Activated T-cell treated with anti-CD3 and anti-CD28 coated beads for 1 hour (primary cell): ENCODE results near the gene ADAP1.
"Not testable (repeated sequence)": the region's sequence is repeated elsewhere in the genome, so short reads cannot be mapped to it uniquely, and the experiment has no call there.

Source experiments
- DNase-seq: peaks from one replicate; pipeline ENCODE4 v3.0.0-alpha.2; 2020; ENCODE audit warnings: low read depth

ADAP1 gene, protein sequence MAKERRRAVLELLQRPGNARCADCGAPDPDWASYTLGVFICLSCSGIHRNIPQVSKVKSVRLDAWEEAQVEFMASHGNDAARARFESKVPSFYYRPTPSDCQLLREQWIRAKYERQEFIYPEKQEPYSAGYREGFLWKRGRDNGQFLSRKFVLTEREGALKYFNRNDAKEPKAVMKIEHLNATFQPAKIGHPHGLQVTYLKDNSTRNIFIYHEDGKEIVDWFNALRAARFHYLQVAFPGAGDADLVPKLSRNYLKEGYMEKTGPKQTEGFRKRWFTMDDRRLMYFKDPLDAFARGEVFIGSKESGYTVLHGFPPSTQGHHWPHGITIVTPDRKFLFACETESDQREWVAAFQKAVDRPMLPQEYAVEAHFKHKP

DNA sequence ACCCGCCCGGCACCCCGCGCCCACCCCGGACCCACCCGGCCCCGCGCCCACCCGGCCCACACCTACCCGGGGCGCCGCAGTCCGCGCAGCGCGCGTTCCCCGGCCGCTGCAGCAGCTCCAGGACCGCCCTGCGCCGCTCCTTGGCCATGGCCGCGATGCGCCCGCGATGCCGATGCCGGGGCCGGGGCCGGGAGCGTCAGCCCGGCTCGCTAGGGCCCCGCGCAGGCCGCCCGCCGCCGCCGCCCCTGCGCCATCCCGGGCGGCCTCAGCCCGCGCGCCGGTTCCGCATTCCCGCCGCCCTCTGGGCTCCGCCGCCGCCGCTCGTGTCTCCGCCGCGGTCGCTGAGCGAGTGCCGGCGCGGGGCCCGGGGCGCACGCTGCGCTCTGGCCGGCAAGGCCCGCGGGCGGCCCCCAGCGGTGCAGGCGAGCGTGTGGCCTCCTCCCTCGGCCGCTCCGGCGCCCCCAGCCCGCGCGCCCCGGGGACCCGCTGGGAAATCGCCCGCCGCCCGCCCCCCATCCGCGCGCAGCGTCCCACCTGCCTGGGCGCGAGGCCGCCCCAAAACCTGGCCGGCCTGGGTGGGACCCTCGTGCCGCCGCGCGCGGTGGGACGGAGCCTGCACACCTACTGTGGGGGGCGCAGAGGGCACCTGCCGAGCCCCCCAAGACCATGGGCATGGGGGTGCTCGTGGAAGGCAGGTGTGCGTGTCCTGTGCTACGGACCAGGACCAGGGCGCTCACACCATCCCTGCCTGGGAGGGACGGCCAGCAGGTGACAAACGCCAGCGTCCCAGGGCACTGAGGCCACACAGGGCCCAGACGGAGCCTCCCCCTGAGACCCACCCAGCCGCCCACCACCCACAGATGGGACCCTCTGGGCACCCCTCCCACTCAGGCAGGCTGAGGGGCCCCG, at the start of gene ADAP1:
TSS of gene ADAP1 (minus strand) at position 351 of the 909 bp plus-strand sequence. CDS start at position 148, 203 bp downstream.
- peak; percentile 42 for DNase-seq

DNA sequence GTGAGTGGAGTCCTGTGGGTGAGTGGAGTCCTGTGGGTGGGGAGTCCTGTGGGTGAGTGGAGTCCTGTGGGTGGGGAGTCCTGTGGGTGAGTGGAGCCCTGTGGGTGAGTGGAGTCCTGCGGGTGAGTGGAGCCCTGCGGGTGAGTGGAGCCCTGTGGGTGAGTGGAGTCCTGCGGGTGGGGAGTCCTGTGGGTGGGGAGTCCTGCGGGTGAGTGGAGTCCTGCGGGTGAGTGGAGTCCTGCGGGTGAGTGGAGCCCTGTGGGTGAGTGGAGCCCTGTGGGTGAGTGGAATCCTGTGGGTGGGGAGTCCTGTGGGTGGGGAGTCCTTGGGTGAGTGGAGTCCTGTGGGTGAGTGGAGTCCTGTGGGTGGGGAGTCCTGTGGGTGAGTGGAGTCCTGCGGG, 48.0 kb upstream of the ADAP1 start:
- DNase-seq = not testable (repeated sequence)

DNA sequence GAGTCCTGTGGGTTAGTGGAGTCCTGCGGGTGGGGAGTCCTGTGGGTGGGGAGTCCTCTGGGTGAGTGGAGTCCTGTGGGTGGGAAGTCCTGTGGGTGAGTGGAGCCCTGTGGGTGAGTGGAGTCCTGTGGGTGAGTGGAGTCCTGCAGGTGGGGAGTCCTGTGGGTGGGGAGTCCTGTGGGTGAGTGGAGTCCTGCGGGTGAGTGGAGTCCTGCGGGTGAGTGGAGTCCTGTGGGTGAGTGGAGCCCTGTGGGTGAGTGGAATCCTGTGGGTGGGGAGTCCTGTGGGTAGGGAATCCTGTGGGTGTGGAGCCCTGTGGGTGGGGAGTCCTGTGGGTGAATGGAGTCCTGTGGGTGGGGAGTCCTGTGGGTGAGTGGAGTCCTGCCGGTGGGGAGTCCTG, 47.5 kb upstream of the ADAP1 start:
- DNase-seq = not testable (repeated sequence)

DNA sequence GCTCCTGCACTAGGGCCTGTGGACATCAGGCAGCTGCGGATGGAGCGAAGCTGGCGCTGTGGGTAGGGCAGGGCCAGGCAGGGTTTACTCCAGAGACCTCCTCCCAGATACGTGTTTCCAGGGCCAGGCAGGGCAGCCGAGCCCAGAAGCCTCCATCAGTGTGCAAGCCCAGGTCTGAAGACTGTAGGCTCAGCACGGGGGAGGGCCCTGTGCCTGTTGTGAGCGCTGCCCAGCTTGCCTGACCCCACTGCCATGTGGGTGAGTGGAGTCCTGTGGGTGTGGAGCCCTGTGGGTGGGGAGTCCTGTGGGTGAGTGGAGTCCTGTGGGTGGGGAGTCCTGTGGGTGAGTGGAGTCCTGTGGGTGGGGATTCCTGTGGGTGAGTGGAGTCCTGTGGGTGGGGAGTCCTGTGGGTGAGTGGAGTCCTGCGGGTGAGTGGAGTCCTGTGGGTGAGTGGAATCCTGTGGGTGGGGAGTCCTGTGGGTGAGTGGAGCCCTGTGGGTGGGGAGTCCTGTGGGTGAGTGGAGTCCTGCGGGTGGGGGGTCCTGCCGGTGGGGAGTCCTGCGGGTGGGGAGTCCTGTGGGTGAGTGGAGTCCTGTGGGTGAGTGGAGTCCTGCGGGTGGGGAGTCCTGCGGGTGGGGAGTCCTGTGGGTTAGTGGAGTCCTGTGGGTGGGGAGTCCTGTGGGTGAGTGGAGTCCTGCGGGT, 46.7 kb upstream of the ADAP1 start:
- DNase-seq = not testable (repeated sequence)

DNA sequence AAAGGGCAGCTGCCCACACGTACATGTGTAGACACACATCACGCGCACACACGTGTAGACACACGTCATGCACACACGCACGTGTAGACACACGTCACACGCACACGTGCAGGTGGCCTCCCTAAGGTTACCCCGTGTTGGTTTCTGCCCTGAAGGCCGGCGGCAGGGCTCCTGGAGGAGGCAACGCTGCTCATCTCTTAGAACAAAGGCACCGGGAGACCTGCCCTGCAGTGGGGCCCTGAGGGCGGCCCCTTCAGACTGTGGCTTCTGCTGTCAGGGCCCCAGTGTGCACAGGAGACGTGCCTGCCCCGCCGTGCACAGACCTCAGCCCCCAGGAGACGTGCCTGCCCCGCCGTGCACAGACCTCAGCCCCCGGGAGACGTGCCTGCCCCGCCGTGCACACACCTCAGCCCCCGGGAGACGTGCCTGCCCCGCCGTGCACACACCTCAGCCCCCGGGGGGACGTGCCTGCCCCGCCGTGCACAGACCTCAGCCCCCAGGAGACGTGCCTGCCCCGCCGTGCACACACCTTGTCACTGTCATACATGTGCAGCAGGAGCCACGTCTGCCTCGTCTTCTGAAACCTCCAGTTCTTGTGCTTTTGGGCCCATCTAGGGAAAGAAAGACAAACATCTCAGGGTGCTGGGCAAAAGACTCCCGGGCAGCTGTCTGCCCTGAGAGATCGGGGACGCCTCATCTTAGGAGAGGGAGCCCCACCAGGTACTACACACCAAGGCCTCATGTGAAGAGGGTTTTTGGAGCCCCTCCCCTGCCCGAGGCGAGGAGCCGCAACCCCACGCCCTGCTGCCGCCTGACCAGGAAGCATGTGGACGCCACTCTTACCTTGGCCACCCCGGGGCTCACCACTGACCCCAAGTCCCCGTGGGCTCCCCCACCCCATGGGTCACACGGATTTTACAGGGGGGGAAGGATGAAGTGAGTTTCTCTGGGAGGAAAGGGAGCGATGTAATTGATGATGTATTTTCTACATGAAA, 45.8 kb upstream of the ADAP1 start:
- DNase-seq = no peak

DNA sequence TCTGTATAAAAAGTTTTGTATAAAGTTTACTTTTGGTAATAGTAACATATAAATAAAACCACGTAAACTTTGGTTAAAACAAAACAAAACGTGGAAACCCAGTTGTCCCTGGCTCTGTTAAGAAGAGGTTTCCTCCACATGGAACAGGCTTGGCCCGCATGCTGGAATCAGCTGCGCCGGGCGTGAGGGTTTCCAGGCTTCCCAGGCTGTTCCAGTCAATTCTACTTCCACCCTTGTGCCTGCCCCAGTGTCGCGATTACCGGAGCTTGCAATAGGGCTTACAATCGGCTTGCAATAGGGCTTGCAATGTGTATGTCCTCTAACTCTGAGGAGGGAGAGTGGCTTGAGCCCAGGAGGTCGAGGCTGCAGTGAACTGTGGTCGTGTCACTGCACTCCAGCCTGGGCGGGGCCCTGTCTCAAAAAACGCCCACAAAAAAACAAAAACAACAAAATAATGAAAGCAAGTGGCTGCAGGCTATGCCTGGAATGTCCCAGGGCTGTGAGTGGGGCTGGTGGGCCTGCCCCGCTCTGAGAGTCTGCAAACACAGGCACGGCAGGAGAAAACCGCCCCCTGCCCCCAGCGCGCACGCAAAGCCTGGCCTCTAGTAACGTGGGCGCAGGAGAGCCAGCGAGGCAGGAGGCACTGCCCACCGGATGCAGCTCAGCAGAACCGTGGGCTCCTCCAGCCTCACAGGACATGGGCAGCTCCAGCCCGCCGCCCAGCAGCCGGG, 44.8 kb upstream of the ADAP1 start:
- DNase-seq = no peak

DNA sequence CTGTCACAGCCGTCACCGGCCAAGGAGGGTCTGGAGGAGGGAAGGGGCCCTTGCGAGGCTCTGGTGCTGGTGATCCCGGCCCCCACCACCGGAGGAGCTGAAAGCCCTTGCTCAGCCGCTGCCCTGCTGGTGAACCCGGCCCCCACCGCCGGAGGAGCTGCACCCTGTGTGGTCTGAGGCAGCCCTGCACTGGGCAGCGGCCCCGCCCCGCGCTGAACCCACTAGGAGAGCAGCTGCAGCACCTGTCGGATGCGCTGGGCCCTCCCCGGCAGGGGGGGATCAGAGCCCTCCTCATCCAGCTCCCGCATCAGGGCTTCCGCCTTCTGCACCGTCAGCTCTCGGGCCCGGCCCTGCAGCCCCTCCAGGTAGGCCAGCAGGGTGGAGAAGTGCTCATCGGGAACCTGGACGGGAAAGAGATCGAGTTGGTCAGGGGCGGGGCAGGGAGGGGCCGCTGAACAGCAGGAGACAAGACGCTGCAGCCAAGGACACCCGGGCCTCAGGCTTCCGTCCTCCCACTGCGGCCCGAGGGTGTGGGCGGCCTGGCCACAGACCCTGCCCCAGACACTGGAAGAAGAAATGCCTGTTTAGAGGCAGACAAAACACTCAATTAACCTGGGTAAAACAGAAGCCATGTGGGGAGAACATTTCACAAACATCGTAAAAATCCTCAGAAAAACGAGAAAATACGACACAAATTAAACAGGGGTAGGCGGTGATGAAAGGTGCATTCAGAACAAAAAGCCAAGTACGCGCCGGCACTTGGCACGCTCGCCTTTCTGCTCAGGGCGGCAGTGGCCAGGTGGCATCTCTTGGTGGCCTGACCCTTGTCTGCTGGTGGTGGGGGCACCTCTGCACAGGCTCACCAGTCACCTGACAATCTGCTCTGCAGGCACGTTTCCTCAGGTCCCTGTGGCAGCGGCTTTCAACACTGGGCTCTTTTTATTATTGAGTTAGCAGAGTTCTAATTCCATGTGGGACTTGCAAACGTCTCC, 43.2 kb upstream of the ADAP1 start:
- no peak for DNase-seq

DNA sequence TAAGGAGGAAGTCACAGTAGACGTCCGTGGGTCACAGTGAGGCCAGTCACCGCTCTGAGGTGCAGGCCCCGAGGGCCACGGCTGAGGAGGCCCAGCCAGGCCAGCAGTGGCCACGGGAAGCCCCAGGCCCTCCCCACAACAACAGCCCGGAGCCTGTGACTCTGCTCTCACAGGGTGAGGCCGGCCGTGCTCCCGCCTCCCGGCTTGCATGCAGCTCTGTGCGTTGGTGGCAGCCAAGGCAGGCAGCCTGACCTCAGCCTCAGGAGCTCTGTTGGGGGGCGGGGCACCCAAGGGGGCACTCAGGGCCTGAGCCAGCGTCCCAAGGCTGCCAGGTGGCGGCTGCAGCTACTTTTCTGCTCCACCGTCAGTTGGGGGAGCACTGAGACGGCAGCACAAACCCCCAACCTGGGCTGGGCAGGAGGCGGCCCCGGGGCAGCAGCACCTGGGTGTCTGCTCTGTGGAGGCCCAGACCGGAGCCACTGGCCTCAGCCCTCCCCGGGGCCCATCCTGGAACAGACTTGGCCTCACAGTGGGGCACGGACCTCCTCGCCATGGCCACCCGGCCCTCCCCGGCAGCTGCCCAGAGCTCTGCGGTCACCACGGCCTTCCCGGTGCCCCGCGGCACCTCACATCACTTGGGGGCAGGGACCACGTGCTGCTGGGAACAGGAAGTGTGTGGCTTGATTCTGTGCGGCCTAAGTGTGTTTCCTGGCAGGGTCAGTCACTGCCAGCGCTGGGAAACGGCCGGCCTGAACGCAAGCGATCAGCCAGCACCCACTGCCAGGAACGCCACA, 41.8 kb upstream of the ADAP1 start:
- no peak for DNase-seq

DNA sequence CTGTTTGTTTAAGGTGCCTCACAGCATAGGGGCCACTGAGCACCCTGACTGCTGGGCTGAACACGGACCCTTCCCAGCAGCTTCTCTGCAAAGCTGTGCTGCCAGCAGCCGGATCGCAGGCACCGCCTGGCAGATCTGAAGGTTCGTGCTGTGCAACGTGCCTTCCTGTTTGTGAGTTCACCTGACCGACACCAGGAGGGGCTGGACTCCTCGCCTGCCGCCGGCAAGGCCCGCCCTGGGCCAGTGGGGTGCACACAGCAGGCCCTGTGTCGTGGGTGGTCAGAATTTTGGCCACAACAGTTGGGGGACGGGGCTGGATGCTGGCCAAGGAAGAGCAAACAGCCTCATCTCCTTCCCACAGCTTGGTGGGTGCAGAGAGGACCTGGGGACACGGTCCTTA, 41.1 kb upstream of the ADAP1 start:
- DNase-seq = no peak

DNA sequence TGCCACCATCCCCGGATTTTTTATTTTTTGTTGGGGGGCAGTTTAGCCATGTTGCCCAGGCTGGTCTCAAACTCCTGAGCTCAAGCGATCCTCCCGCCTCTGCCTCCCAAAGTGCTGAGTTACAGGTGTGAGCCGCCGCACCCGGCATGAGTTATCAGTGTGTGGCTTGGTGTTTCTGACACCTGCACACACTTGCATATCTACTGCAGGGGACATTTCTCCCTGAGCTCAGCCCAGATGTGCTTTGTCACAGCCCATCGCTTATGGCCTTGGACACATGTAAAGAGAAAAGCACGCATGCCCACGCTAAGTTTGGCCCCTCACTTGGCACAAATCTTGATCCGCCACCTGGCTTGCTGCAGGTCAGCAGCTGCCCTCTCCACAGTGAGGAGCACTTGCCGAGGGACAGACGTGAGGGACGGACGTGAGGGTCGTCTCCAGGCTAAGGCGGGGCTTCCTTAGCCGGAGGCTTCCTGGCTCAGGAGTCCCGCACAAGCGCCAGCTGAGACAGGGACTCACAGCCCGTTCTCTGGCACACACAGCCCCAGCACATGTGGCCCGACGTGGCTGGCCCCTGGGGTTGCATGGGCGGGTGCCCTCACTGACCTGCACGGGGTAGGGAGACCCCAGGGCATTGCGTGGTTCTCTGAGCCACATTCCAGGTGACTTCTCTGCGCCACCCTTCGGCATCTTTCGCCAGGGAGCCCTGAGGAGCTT, 40.3 kb upstream of the ADAP1 start:
- DNase-seq = no peak

DNA sequence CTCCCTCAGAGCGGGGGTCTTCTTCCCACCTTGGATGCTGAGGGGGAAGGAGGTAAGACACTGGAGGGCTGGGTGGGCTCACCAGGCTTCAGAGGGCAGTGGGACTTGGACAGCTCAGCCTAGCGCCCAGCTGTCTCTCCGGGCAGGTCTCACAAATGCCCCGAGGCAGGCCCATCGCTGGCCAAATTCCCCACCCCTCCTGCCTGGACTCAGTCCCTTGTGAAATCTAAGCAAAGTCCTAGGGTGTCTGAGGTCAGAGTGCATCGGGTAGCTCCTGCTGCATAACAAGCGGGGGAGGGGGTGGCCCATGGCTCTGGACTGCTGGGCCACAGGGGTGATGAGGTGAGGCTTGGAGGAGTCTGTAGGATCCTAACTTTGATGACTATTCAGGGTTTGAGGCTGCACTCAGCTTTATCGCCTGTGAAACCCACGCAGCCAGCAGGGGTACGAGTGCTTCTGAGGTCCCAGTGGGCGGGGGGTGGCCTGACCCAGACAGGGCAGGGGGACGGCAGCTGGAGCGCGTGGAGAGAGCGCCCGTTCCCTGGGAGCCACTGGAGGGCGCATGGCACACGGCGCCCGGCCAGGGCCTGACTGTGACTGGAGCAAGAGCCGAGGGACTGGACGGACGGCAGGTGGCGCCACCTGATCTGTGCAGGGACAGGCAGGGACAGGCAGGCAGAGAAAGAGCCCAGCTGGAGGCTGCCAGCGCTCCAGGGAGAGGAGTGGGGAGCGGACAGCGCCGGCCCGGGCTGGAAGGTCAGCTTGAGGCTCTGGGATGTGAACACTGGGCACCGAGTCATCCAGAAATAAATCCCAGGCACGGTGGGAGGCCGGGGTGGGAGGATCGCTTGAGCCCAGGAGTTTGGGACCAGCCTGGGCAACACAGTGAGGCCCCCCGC, 38.5 kb upstream of the ADAP1 start:
- DNase-seq = peak; percentile 97

DNA sequence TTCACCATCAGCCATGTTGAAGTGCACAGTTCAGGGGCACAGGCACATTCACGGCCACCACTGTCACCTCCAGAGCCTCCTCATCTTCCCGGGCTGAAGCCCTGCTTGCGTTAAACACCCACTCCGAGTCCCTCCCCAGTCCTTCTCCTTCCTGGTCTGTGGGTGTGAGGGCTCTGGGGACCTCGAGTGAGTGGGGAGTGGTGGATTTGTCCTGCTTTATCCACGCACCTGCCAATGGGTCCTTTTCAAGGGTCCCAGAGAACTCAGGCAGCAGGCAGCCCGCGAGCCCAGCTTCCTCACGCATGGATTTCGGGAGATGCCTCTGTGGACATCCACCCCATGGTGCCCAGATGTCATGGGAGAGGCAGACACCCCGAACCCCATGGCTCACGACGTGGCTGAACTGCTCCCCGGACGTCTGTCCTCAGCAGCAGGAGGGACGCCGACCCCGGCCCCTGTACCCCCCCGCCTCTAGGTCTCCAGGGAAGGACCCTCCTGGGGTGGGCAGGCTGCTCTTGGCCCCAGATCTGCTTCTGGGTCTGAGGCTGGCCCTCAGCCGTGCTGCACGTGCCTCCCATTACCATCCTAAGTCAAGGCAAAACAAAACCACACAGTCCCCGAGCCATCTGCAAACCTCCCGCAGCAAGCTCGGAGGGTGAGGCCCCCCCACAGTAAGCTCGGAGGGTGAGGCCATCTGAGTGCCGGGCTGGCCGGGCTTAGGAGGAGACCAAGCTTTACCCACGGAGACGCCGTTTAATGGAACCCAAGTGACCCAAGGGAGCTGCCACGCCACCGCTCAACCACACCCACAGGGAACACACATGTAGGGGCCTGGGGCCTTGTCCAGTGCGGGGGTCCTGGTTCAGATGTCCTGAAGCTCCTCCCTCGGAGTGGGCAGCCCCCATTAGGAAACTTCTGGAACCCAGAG, 37.5 kb upstream of the ADAP1 start:
- DNase-seq = no peak

DNA sequence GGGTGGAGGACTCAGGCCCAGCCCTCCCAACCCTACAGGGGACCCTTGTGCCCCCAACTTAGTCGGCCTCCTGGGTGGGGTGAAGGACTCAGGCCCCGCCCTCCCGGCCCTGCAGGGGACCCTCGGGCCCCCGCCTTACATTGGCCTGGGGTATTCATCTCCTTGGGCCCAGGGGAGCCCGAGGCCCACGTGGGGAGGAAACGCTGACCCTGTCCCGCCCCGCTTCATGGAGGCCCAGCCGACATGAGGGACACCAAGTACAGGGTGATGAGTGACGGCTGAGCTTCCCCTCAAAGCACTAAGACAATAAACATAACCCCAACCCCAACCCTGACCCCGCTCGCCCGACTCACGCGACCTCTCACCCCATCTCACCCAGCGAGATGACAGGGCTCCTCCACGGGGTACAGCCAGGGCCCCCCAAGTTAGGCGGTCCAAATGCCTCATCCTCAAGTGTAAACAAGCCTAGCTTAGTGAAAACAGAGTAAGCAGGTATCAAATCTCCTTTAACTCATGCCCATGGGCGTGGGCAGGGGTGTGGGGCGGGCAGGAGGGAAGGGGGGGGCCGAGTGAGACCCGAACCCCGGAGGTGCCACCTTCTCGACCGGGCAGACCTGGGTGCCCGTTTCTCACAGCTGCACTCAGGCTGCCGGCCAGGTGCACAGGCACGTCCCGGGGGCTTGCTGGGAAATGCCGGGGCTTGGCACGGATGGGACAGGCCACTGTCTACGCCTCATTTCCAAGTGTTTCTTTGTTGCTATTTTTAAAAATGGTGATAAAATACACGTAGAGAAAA, 36.7 kb upstream of the ADAP1 start:
- DNase-seq = no peak

DNA sequence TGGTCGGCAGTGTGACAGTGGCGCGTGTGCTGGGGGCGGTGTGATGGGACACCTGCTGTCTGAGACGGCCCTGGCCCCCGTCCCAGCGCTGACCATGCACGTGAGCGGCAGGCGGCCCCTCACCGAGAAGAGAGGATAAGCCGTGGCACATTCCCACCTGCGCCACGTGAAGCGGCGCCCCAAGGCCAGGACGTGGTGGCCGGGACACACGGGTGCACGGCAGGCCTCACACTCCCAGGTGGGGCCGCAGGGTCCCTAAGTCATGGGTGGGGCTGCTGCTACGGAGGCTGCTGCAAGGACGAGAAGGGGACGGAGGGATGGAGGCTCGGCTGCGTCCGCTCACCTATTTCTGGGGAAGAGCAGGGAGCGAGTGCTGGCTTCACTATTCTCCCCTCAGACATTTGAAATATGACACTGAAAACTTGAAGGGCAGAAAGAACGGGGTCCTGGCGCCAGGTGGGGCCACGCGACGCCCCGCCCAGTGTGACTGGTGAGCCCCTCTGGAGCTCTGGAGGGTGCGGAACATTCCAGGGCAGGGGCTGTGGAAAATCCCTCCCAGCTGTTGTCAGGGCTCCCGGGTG, 36.0 kb upstream of the ADAP1 start:
- DNase-seq = no peak
